KMS-11 (cell line): Measurements from ENCODE around the gene MYT1.

Source experiments
- H2AFZ ChIP-seq: fragments of 200-600 bp; sonication (generic); 2 replicates; pipeline ENCODE4 v1.6.1; 2016; ENCODE audit warnings: antibody characterized with exemption, mixed run types, low read depth
- H3K27ac ChIP-seq: fragments of 200-600 bp; sonication (generic); 2 replicates; pipeline ENCODE4 v1.6.1; 2016; ENCODE audit warnings: mild to moderate bottlenecking, mixed run types
- H3K27me3 ChIP-seq: fragments of 200-600 bp; sonication (generic); 2 replicates; pipeline ENCODE4 v1.6.1; 2017; ENCODE audit warnings: mild to moderate bottlenecking, low read depth, mixed run types, moderate library complexity; ENCODE audit not compliant: insufficient read depth
- H3K36me3 ChIP-seq: fragments of 200-600 bp; sonication (generic); 2 replicates; pipeline ENCODE4 v1.6.1; 2017; ENCODE audit warnings: mild to moderate bottlenecking, mixed run types; ENCODE audit not compliant: insufficient read depth
- H3K4me1 ChIP-seq: fragments of 200-600 bp; sonication (generic); 2 replicates; pipeline ENCODE4 v1.6.1; 2016; ENCODE audit warnings: mild to moderate bottlenecking, low read depth, mixed run types; ENCODE audit not compliant: poor library complexity, severe bottlenecking
- H3K4me2 ChIP-seq: fragments of 200-600 bp; sonication (generic); 2 replicates; pipeline ENCODE4 v1.7.0; 2016; ENCODE audit warnings: mild to moderate bottlenecking, mixed run types
- H3K4me3 ChIP-seq: fragments of 200-600 bp; sonication (generic); IDR thresholded peaks from 2 replicates; pipeline ENCODE4 v1.6.1; 2017; ENCODE audit warnings: low read depth, low read length, mixed read lengths; ENCODE audit not compliant: insufficient read depth
- H3K79me2 ChIP-seq: fragments of 200-600 bp; sonication (generic); 2 replicates; pipeline ENCODE4 v1.6.1; 2016; ENCODE audit warnings: low read depth, mixed run types; ENCODE audit not compliant: insufficient read depth
- H3K9ac ChIP-seq: fragments of 200-600 bp; sonication (generic); 2 replicates; pipeline ENCODE4 v1.6.1; 2016; ENCODE audit warnings: mild to moderate bottlenecking, mixed run types
- H4K20me1 ChIP-seq: fragments of 200-600 bp; sonication (generic); 2 replicates; pipeline ENCODE4 v1.6.1; 2016; ENCODE audit warnings: mild to moderate bottlenecking, mixed run types; ENCODE audit not compliant: insufficient read depth
- CTCF ChIP-seq: fragments of 200-600 bp; sonication (generic); conservative IDR thresholded peaks from 2 replicates; pipeline ENCODE4 v1.6.1; 2017; ENCODE audit warnings: low read depth, mild to moderate bottlenecking, antibody characterized with exemption, low read length, moderate library complexity, mixed read lengths

The MYT1 gene

GRCh38 chr20:64156886-64157875 lies 7.1 kb upstream of the MYT1 start:
- Histone ChIP-seq H3K4me1 (no peaks in the 10 kb centered on the region), H3K27me3 (peaks cover 84% of the 10 kb centered on the region), H3K4me3 (no peak overlapping the region), H3K9ac (no peak overlapping the region), H3K79me2 (no peaks in the 10 kb centered on the region), H2AFZ (no peak overlapping the region), H3K4me2 (no peak overlapping the region), H3K27ac (no peak overlapping the region), H4K20me1 (no peaks in the 10 kb centered on the region), H3K36me3 (no peaks in the 10 kb centered on the region)
- no peak for TF ChIP-seq CTCF

- H3K9ac ChIP-seq, result no peak overlapping the region
- no peak overlapping the region for H3K4me2 ChIP-seq
- no peaks in the 10 kb centered on the region for H4K20me1 ChIP-seq
- no peak overlapping the region for H3K27ac ChIP-seq
- no peak overlapping the region for H2AFZ ChIP-seq
- no peaks in the 10 kb centered on the region for H3K36me3 ChIP-seq
- no peak overlapping the region for H3K4me3 ChIP-seq
- no peaks in the 10 kb centered on the region for H3K4me1 ChIP-seq
- H3K27me3 ChIP-seq, result peaks cover 84% of the 10 kb centered on the region
- no peaks in the 10 kb centered on the region for H3K79me2 ChIP-seq
- no peak for TF ChIP-seq CTCF
Measured at GRCh38 chr20:64157878-64158277, 6.4 kb upstream of the MYT1 start.

DNA sequence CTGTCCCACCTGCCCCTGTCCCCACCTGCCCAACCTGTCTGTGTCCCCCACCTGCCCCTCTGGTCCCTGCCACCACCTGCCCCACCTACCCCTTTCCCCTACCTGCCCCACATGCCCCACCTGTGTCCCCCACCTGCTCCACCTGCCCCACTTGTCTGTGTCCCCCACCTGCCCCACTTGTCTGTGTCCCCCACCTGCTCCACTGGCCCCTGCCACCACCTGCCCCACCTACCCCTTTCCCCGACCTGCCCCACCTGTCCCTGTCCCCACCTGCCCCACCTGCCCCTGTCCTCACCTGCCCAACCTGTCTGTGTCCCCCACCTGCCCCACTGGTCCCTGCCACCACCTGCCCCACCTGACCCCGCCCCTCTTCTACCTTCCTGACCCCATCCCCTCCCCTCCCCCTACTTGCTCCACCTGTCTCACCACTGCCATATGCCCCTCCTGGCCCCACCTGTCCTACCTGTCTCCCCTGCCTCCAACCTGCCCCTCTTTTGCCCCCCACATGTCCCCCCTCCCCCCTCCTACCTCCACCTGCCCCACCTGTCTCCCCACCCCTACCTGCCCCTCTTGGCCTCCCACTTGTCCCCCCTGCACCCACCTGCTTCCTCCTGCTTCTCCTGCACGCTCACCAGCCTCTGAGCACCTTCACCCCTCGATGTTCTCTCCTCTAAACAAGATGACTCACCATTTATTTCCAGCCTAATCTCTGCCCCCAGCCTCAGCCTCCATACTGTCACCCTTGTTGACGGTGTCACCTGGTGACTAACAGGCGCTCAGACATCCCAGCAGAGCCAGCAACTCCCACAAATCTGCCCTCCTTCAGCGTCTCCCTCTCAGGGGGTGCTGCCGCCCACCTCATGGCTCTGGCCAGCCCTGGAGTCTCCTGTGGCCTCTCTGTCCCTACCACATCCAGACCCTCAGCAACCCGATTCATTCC lies 5.6 kb upstream of the MYT1 start:
- Histone ChIP-seq H2AFZ (no peak overlapping the region), H3K9ac (no peak overlapping the region), H3K36me3 (no peaks in the 10 kb centered on the region), H3K27me3 (peaks cover 84% of the 10 kb centered on the region), H4K20me1 (no peaks in the 10 kb centered on the region), H3K27ac (no peak overlapping the region), H3K4me3 (no peak overlapping the region), H3K4me2 (no peak overlapping the region), H3K79me2 (no peaks in the 10 kb centered on the region), H3K4me1 (no peaks in the 10 kb centered on the region)
- TF ChIP-seq CTCF, result no peak

- H4K20me1 ChIP-seq, result no peaks in the 10 kb centered on the region
- no peaks in the 10 kb centered on the region for H3K4me1 ChIP-seq
- no peak overlapping the region for H3K4me2 ChIP-seq
- no peak for TF ChIP-seq CTCF
- no peaks in the 10 kb centered on the region for H3K36me3 ChIP-seq
- no peak overlapping the region for H2AFZ ChIP-seq
- H3K27ac ChIP-seq, result no peak overlapping the region
- H3K4me3 ChIP-seq, result no peak overlapping the region
- no peaks in the 10 kb centered on the region for H3K79me2 ChIP-seq
- peaks cover 86% of the 10 kb centered on the region for H3K27me3 ChIP-seq
- H3K9ac ChIP-seq, result no peak overlapping the region
Measured at GRCh38 chr20:64159286-64159680, 5.0 kb upstream of the MYT1 start.
